Urothelium cell line (cell line): Measurements from ENCODE around the gene GSG1L.
A peak's percentile ranks its signal among the peaks of the same experiment; 100 is the strongest.
"Not testable (repeated sequence)": the region's sequence is repeated elsewhere in the genome, so short reads cannot be mapped to it uniquely, and the experiment has no call there.

Experiments used
- DNase-seq: peaks from one replicate; pipeline ENCODE4 v3.0.0; 2011; ENCODE audit warnings: low spot score, mixed read lengths
- FAIRE-seq: peaks from 2 replicates; lab custom pipeline; 2011; peaks lifted over from hg19 to GRCh38; lab: Jason Lieb, UNC

Gene GSG1L

DNA sequence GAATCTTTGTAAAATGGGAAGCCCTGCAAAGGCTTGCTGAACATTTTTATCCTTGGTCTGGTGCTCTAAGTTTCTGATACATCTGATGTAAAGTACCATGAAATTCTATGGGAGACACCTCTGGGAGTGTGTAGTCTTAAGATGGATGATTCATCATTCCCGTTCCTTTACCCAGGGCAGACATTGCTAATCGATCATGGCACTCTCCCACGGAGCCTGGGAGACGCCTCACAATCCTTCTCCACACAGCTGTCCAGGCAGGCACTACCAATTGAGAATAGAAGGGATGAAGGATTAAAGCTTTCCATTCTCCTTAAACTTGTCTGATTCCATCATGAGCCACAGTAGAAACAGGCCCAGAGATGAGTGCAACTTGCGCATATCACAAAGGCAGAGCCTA lies 144.8 kb downstream of the GSG1L start:
- FAIRE-seq (no peak), DNase-seq (peak; percentile 49)

DNA sequence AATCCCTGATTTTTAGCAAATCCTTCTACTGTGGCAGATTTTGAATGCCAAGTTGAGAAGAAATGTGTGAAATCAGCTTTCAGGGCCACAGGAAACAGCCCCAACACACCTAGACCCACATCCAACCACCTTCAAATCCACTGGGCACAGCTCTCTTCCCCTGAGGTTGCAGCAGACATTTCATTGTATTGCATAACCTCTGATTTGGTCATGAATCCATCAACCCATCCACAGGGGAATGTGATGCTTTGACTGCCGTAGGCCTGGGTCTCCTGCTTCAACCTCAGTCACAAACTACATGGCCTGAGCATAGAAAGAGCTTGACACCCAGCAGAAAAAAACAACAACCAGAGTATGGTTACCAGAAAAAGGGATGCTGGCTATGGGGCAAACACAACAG lies 145.6 kb downstream of the GSG1L start:
- DNase-seq (no peak), FAIRE-seq (no peak)

- FAIRE-seq (no peak), DNase-seq (no peak)
These were observed 152.0 kb downstream of the GSG1L start for GRCh38 chr16:27911486-27911885.

- no peak for FAIRE-seq
- no peak for DNase-seq
These were observed 156.0 kb downstream of the GSG1L start for GRCh38 chr16:27907457-27907972.

DNA sequence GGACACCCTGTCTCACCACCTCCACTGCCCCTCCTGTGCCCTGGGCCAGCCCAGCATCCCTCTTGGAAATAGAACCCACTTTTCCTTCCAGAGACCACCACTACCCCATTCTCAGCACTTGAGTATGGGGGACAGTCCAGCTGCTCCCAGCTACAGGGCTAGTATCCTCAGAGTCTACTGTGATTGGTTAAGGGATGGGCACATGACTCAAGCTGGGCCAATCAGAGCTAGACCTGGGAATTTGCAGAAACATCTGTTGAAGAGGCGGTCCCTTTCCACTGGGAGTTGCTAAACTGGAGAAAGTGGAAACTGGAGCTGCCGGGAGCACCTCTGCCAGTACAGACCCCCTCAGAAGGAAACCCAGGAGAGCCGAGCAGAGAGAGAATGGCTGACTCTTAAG lies 156.6 kb downstream of the GSG1L start:
- DNase-seq (no peak), FAIRE-seq (no peak)

DNA sequence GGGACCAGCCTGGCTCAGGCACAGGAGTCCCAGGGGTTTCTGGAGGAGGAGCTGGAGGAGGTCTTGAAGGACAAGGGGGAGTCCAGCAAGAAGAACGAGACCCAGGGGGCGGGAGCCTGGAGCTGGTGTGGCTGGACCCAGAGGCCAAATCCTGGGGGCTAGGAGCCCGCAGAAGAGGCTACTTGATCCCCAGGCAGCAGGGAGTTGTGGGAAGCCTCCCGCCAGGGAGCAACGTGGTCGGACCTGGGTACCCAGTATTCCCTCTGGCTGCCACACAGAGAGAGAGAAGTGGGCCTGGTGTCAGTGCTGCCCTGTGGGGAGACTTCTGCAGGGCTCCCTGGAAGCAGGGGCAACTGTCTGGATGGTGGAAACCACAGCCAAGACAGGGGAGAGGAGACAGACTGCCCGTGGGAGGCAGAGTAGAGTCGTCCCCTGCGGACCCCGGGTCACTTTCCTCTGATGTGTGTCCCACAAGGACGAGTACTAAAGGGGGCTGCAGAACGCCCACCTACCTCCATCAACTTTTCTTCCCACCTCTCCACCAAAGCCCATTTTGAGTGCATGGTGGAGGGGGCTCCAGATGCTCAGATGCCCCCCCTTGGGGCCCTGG lies 160.4 kb downstream of the GSG1L start:
- FAIRE-seq: no peak
- no peak for DNase-seq

GRCh38 chr16:27902551-27902950 lies 161.0 kb downstream of the GSG1L start:
- DNase-seq: no peak
- no peak for FAIRE-seq

- FAIRE-seq (no peak), DNase-seq (no peak)
These were observed 161.6 kb downstream of the GSG1L start for GRCh38 chr16:27901956-27902355.

DNA sequence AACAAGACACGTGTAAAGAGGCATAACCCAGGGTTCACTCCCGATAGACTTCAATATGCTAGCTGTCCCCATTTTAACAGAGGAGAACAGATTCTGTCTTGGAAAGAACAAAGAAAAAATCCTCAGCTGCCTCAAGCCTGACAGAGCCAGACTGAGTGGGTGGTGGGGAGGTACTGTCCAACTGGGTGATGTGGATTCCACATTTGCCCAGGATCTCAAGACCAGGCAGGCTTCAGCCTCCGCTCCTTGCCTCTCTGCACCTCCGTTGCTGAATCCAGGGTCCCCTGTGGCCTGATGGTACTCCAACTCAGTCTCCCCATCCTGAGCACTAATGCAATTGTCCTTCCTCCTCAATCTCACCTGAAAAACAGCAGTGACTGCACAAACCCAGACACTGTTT lies 163.8 kb downstream of the GSG1L start:
- no peak for DNase-seq
- no peak for FAIRE-seq

DNA sequence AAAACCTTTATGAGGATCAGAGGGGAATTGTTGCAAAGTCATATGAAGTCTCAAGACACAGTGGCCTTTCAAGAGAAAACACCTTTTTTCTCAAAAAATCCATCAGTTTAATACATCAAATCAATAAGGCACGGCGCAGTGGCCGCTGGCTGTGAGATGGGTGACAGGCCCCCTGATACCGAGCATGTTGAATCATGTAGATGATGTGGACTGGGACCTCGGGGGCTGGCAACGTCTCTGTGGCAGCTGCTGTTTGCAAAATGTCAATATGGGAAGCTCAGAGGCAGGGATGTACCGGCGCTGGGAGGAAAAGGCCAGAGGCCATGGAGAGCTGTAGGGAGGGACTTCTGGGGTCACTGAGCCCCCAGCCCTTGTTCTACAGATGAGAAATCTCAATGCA lies 169.1 kb downstream of the GSG1L start:
- FAIRE-seq: no peak
- DNase-seq: no peak

- no peak for DNase-seq
- FAIRE-seq: no peak
These were observed 170.6 kb downstream of the GSG1L start for GRCh38 chr16:27892879-27893278.

GRCh38 chr16:27890866-27891265 lies 172.6 kb downstream of the GSG1L start:
- no peak for DNase-seq
- FAIRE-seq: no peak

- FAIRE-seq (no peak), DNase-seq (no peak)
These were observed 173.5 kb downstream of the GSG1L start for GRCh38 chr16:27890006-27890405.

GRCh38 chr16:27883576-27883975 lies 179.9 kb downstream of the GSG1L start:
- FAIRE-seq (no peak), DNase-seq (no peak)

DNA sequence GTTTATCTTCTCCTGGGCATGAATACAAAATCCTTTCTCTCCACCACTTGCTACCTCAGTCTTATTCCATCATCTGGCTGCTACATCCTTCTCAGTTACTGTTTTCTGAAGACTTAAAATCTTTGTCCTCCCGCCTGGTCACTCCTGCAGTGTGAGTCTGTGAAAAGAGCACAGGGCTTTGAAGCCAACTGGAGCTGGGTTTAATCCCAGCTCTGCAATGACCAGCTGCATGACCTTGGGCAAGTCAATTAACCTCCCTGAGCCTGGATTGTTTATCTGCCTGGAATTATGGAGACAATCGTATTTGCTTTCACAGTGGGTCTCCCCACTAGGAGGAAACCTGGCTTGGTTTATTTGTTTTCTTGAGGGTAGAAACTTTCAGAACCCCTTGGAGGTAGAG lies 183.2 kb downstream of the GSG1L start:
- FAIRE-seq (no peak), DNase-seq (no peak)

DNA sequence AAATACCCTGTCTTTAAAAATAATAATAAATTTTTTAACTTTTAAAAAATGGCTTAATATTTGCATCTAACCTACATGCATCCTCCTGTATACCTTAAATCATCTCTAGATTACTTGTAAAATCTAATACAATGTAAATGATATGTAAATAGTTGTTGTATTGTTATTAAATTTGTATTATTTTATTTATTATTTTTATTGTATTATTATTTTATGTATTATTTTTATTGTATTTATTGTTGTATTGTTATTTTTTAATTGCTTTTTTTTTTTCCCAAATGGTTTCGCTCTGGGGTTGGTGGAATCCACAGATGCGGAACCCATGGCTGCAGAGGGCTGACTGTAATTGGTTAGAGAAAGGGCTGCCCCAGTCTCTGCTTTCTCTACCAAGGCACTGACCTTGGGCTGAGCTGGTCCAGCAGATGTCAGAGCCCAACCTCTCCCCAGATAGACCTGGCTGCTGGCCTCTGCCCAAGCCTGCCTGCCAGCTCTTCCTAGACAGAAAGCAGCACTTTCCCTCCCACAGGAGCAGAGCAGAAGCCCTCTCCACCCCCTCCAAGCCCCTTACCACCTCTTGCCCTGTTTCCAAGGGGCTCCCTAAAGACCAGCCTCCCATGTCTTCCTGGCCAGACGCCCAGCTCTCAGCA lies 183.8 kb downstream of the GSG1L start:
- FAIRE-seq (no peak), DNase-seq (no peak)

GRCh38 chr16:27872627-27873026 lies 190.9 kb downstream of the GSG1L start:
- not testable (repeated sequence) for DNase-seq, FAIRE-seq

DNA sequence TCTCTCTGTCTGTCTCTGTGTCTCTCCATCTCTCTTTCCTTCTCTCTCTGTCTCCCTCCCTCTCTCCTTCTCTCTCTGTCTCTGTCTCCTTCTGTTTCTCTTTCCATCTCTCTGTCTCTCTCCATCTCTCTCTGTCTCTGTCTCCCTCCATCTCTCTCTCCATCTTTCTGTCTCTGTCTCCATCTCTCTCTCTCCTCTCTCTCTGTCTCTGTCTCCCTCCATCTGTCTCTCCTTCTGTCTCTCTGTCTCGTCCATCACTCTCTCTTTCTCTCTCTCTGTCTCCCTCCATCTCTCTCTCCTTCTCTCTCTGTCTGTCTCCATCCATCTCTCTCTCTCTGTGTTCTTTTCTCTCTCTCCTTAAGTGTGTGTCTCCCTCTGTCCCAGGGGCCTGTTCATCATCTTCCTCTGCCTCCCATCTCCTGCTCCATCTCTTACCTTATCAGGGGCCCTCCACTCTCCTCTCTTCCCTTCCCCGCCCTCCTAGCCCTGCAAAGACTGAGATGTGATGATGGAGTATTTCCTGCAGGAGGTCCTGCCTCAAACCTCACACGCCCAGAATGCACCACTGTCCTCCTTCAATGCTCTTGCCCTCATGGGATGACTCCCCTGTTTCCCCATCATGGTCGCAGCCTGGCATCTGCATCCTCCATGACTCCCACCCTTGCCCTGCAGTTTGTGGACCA lies 193.3 kb downstream of the GSG1L start:
- FAIRE-seq: no peak
- DNase-seq: no peak

DNA sequence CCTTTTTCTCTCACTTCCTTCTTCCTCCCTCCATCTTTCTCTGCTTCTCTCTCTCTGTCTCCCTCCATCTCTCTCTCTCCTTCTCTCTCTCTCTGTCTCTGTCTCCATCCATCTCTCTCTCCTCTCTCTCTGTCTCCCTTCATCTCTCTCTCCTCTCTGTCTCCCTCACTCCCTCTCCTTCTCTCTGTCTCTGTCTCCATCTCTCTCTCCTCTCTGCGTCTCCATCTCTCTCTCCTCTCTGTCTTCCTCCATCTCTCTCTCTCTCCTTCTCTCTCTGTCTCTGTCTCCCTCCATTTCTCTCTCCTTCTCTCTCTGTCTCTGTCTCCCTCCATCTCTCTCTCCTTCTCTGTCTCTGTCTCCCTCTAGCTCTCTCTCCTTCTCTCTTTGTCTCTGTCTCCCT lies 194.1 kb downstream of the GSG1L start:
- no peak for FAIRE-seq
- DNase-seq: no peak

GRCh38 chr16:27868180-27868579 lies 195.3 kb downstream of the GSG1L start:
- DNase-seq (no peak), FAIRE-seq (no peak)

- FAIRE-seq: no peak
- DNase-seq: peak; percentile 77
These were observed 196.1 kb downstream of the GSG1L start for GRCh38 chr16:27867122-27868110.
